CD4-positive, alpha-beta T cell (primary cell): ENCODE measurements around the gene COL4A6. TPM values are rescaled to one million over a fixed set of nuclear protein-coding genes. Genes with fewer than 3 reads are reported as not detected.

ENCODE experiments used
- ATAC-seq: fragments of 200-7000 bp; cut with Tn5 transposase; one replicate; pipeline ENCODE4 v1.10.0; 2022; ENCODE audit warnings: mild to moderate bottlenecking; ENCODE audit not compliant: poor library complexity
- CTCF ChIA-PET: fragments of 350-600 bp; sonication (Branson Sonifier 250); formaldehyde crosslinking; loops from one replicate; lab custom pipeline; 2021; ENCODE audit warnings: antibody characterized with exemption, inconsistent platforms; lab: Charles Lee
- POLR2A ChIA-PET: fragments of 350-600 bp; sonication (Branson Sonifier 250); formaldehyde crosslinking; loops from one replicate; lab custom pipeline; 2021; ENCODE audit warnings: antibody characterized with exemption, inconsistent platforms; lab: Charles Lee
- DNase-seq, 14 experiments: peaks; one replicate each; pipeline ENCODE4 v3.0.0-alpha.2; 2013 to 2020; ENCODE audit warnings: mixed read lengths in 2 of 14
- H3K27ac ChIP-seq, 2 donors: one replicate each; pipeline versions ENCODE4 v1.5.1 to v1.7.0; 2013; ENCODE audit warnings: low read length in 2 of 2, low read depth in 1 of 2, mild to moderate bottlenecking in 1 of 2
- H3K27me3 ChIP-seq, 2 experiments: 1 replicate in 1 of 2; 2 replicates in 1 of 2; pipeline versions ENCODE4 v1.6.1 to v1.7.0; 2013; ENCODE audit warnings: low read length in 2 of 2, control low read depth in 1 of 2, mild to moderate bottlenecking in 1 of 2, moderate library complexity in 1 of 2; ENCODE audit not compliant: insufficient read depth in 2 of 2, control insufficient read depth in 1 of 2
- H3K36me3 ChIP-seq: one replicate; pipeline ENCODE4 v1.6.1; 2013; ENCODE audit warnings: low read length, control low read depth; ENCODE audit not compliant: insufficient read depth
- H3K4me1 ChIP-seq: one replicate; pipeline ENCODE4 v1.6.1; 2013; ENCODE audit warnings: low read length, control low read depth; ENCODE audit not compliant: insufficient read depth
- H3K4me3 ChIP-seq: one replicate; pipeline ENCODE4 v1.5.1; 2013; ENCODE audit warnings: mild to moderate bottlenecking, low read length, moderate library complexity
- H3K9me3 ChIP-seq, 2 experiments: 1 replicate in 1 of 2; 2 replicates in 1 of 2; pipeline versions ENCODE4 v1.6.1 to v1.7.0; 2013; ENCODE audit warnings: low read length in 2 of 2, mild to moderate bottlenecking in 2 of 2, control low read depth in 1 of 2, moderate library complexity in 1 of 2; ENCODE audit not compliant: control insufficient read depth in 1 of 2, insufficient read depth in 1 of 2
- H3K27ac Mint-ChIP-seq: one replicate; pipeline ENCODE4 v1.8.0; 2020; ENCODE audit warnings: mixed read lengths
- H3K27me3 Mint-ChIP-seq: one replicate; pipeline ENCODE4 v1.8.0; 2021; ENCODE audit warnings: mixed read lengths
- H3K36me3 Mint-ChIP-seq: one replicate; pipeline ENCODE4 v1.8.0; 2021; ENCODE audit warnings: low read depth, mixed read lengths
- H3K4me1 Mint-ChIP-seq: one replicate; pipeline ENCODE4 v1.8.0; 2021; ENCODE audit warnings: low read depth, mixed read lengths
- H3K4me3 Mint-ChIP-seq: one replicate; pipeline ENCODE4 v1.8.0; 2020; ENCODE audit warnings: mild to moderate bottlenecking, mixed read lengths
- H3K9me3 Mint-ChIP-seq: one replicate; pipeline ENCODE4 v1.8.0; 2020; ENCODE audit warnings: mixed read lengths
- CTCF ChIP-seq: fragments of 200-600 bp; IDR thresholded peaks from one replicate; pipeline ENCODE4 v1.8.0; 2022; ENCODE audit warnings: antibody characterized with exemption, mild to moderate bottlenecking
- intact Hi-C, 2 experiments: fragments of 100-400 bp; cut with DNase I in 1 of 2; cut with micrococcal nuclease in 1 of 2; formaldehyde crosslinking; loops; one replicate each; pipeline versions ENCODE4 v1.15.1 to v1.9.0; 2023 to 2025; cut with DNase I, micrococcal nuclease
- total RNA-seq, 174 experiments: library from RNA in 2 of 174; stranded (reverse) in 2 of 174; gene quantifications; one replicate each; pipeline ENCODE4 v1.2.3 and lab custom pipeline; 2021 to 2026

The COL4A6 gene
- total RNA-seq, 2 experiments from 2014 or later, result not detected

- H3K4me1 ChIP-seq, result no peaks in the 10 kb centered on the region
Measured at GRCh38 chrX:108297290-108297689, 140.9 kb downstream of the COL4A6 start.

DNA sequence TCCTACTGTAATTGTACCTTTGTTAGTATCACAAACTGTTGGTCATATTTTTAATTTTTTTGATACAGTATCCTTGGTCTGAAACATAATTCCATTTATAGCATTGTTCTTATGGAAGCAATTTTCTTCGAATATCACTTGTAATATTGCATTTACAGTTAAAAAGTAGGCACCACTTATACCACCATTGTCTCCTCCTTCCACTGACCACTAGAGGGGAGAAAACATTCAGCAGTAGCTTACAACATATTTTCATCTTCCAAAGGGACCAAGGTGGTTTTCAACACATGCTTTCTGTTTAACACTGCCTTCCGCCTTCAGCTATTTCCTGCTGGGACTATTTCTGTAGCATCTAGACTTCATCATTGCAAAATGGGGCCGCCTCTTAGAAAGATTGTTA, 146.2 kb downstream of the COL4A6 start:
- POLR2A ChIA-PET, result no interaction called here
- Histone ChIP-seq H3K4me3 (no peak overlapping the region), H3K27me3 (no peaks in the 10 kb centered on the region), H3K36me3 (no peaks in the 10 kb centered on the region), H3K4me1 (no peaks in the 10 kb centered on the region), H3K9me3 (no peaks in the 10 kb centered on the region), H3K27ac (no peak overlapping the region)
- intact Hi-C loops, result no loop called here
- no peaks in the 10 kb centered on the region for H3K9me3 Mint-ChIP-seq
- CTCF ChIA-PET, result no interaction called here
- H3K27me3 Mint-ChIP-seq, result peaks cover 3% of the 10 kb centered on the region
- DNase-seq (no peak), ATAC-seq (no peak)
- no peak for TF ChIP-seq CTCF
- H3K36me3 Mint-ChIP-seq, result no peaks in the 10 kb centered on the region
- H3K4me3 Mint-ChIP-seq, result no peak overlapping the region
- no peak overlapping the region for H3K27ac Mint-ChIP-seq
- no peaks in the 10 kb centered on the region for H3K4me1 Mint-ChIP-seq

More at GRCh38 chrX:108297290-108297689, 140.9 kb downstream of the COL4A6 start:
- POLR2A ChIA-PET, result no interaction called here
- Histone ChIP-seq H3K36me3 (no peaks in the 10 kb centered on the region), H3K27ac (no peak overlapping the region), H3K9me3 (no peaks in the 10 kb centered on the region), H3K4me3 (no peak overlapping the region), H3K27me3 (no peaks in the 10 kb centered on the region)
- Mint-ChIP-seq H3K36me3 (no peaks in the 10 kb centered on the region), H3K4me3 (no peak overlapping the region), H3K9me3 (no peaks in the 10 kb centered on the region), H3K27ac (no peak overlapping the region), H3K27me3 (no peaks in the 10 kb centered on the region), H3K4me1 (no peaks in the 10 kb centered on the region)
- CTCF ChIA-PET, result no interaction called here
- no peak for TF ChIP-seq CTCF
- intact Hi-C loops, result no loop called here
- DNase-seq, result no peak
- ATAC-seq, result no peak

DNA sequence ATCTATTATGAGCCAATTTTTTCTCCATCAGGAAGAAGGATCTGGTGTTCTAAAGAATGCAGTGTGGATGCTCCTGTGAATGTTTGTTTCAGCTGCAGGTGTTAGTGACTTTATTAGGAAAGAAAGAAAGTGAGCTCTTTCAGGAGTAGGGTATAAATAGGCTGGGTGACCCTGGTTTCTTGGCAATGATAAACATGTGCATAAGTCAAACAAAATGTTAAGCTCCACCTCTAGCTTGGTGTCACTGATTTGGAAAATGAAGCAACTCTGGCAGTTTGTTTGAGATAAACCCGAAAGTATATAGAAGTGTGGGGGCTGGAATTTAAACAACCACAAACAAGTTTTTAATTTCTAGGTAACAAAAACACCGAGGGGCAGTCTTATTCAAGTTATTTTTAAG, 152.3 kb downstream of the COL4A6 start:
- Mint-ChIP-seq H3K9me3 (no peaks in the 10 kb centered on the region), H3K36me3 (no peaks in the 10 kb centered on the region), H3K4me3 (no peak overlapping the region), H3K4me1 (no peaks in the 10 kb centered on the region), H3K27me3 (peaks cover 5% of the 10 kb centered on the region), H3K27ac (no peak overlapping the region)
- no peaks in the 10 kb centered on the region for H3K4me1 ChIP-seq
- ATAC-seq (no peak), DNase-seq (no peak)
- ChIA-PET CTCF (no interaction called here), POLR2A (no interaction called here)
- intact Hi-C loops, result no loop called here
- no peaks in the 10 kb centered on the region for H3K9me3 ChIP-seq
- H3K27ac ChIP-seq, result no peak overlapping the region
- H3K4me3 ChIP-seq, result no peak overlapping the region
- H3K27me3 ChIP-seq, result no peaks in the 10 kb centered on the region
- TF ChIP-seq CTCF, result no peak
- H3K36me3 ChIP-seq, result no peaks in the 10 kb centered on the region
